H1 (cell line): Measurements from ENCODE around the gene AGPAT2. TPM values are rescaled to one million over a fixed set of nuclear protein-coding genes. Genes with fewer than 3 reads are reported as not detected.
A peak's percentile ranks its signal among the peaks of the same experiment; 100 is the strongest.

Source experiments
- CTCF ChIA-PET: fragments of 300-600 bp; sonication (Branson Sonifier 250); formaldehyde crosslinking; loops from one replicate; lab custom pipeline; 2021; ENCODE audit not compliant: partially characterized antibody; lab: Charles Lee
- POLR2A ChIA-PET: fragments of 300-600 bp; sonication (Branson Sonifier 250); formaldehyde crosslinking; loops from one replicate; lab custom pipeline; 2021; ENCODE audit warnings: inconsistent platforms; ENCODE audit not compliant: partially characterized antibody; lab: Charles Lee
- DNase-seq, 2 experiments: peaks; one replicate each; pipeline versions ENCODE4 v3.0.0 to v3.0.0-alpha.2; 2010 to 2022; ENCODE audit warnings: low spot score in 2 of 2, low read depth in 1 of 2, mixed read lengths in 1 of 2
- FAIRE-seq: peaks from 2 replicates; lab custom pipeline; 2011; peaks lifted over from hg19 to GRCh38; lab: Jason Lieb, UNC
- H2AFZ ChIP-seq: 2 replicates; pipeline ENCODE4 v1.8.1; 2012; ENCODE audit warnings: low read length, inconsistent platforms
- H2AK5ac ChIP-seq: 2 replicates; pipeline ENCODE4 v1.6.1; 2013; ENCODE audit warnings: low read depth, low read length
- H2BK120ac ChIP-seq: replicated peaks from 2 replicates; pipeline ENCODE3; 2013; ENCODE audit warnings: low read depth, low read length, inconsistent platforms
- H2BK12ac ChIP-seq: 2 replicates; pipeline ENCODE4 v1.6.1; 2013; ENCODE audit warnings: low read depth, low read length
- H2BK15ac ChIP-seq: 2 replicates; pipeline ENCODE4 v1.6.1; 2013; ENCODE audit warnings: low read length
- H2BK20ac ChIP-seq: 2 replicates; pipeline ENCODE4 v1.6.1; 2013; ENCODE audit warnings: low read length
- H2BK5ac ChIP-seq: 2 replicates; pipeline ENCODE4 v1.6.1; 2013; ENCODE audit warnings: low read depth, low read length
- H3K14ac ChIP-seq: 2 replicates; pipeline ENCODE4 v1.6.1; 2013; ENCODE audit warnings: inconsistent platforms; ENCODE audit not compliant: insufficient read length
- H3K18ac ChIP-seq: 2 replicates; pipeline ENCODE4 v1.6.1; 2013; ENCODE audit warnings: low read length; ENCODE audit errors: extremely low read depth
- H3K23ac ChIP-seq: 2 replicates; pipeline ENCODE4 v1.6.1; 2013; ENCODE audit warnings: inconsistent platforms; ENCODE audit not compliant: insufficient read length
- H3K23me2 ChIP-seq: 2 replicates; pipeline ENCODE4 v1.6.1; 2013; ENCODE audit warnings: low read depth, low read length
- H3K27ac ChIP-seq: 2 replicates; pipeline ENCODE4 v1.6.1; 2011; ENCODE audit warnings: low read depth, low read length, inconsistent platforms
- H3K27me3 ChIP-seq, 4 experiments: replicated peaks in 1 of 4; 1 replicate in 1 of 4; 2 replicates in 3 of 4; pipeline versions ENCODE4 v1.6.1 to v1.8.1; 2011 to 2013; ENCODE audit warnings: low read length in 3 of 4, mild to moderate bottlenecking in 3 of 4, inconsistent platforms in 2 of 4, mixed read lengths in 2 of 4, moderate library complexity in 1 of 4; ENCODE audit not compliant: control insufficient read depth in 3 of 4, insufficient read depth in 3 of 4; ENCODE audit errors: extremely low read depth in 1 of 4
- H3K36me3 ChIP-seq, 4 experiments: 2 replicates each; pipeline versions ENCODE4 v1.6.1 to v1.8.1; 2011 to 2013; ENCODE audit warnings: mild to moderate bottlenecking in 4 of 4, low read length in 3 of 4, moderate library complexity in 2 of 4, control low read depth in 1 of 4, inconsistent platforms in 1 of 4; ENCODE audit not compliant: insufficient read depth in 4 of 4, control insufficient read depth in 2 of 4
- H3K4ac ChIP-seq: replicated peaks from 2 replicates; pipeline ENCODE3; 2013; ENCODE audit warnings: low read length, low read depth, mixed read lengths, inconsistent platforms; ENCODE audit not compliant: insufficient read length
- H3K4me1 ChIP-seq, 4 experiments: replicated peaks in 1 of 4; 1 replicate in 1 of 4; 2 replicates in 3 of 4; pipeline versions ENCODE4 v1.6.1 to v1.8.1; 2011 to 2013; ENCODE audit warnings: low read length in 3 of 4, inconsistent platforms in 2 of 4, mixed read lengths in 1 of 4; ENCODE audit not compliant: insufficient read depth in 4 of 4, control insufficient read depth in 3 of 4
- H3K4me2 ChIP-seq, 2 experiments: 2 replicates each; pipeline versions ENCODE4 v1.6.1 to v1.8.1; 2011 to 2013; ENCODE audit warnings: low read depth in 2 of 2, low read length in 2 of 2, control low read depth in 1 of 2, inconsistent platforms in 1 of 2, mild to moderate bottlenecking in 1 of 2; ENCODE audit not compliant: insufficient read depth in 1 of 2
- H3K4me3 ChIP-seq, 4 experiments: fragments of 200-600, 300-600 bp in 1 of 4; sonication (generic), shearing (Covaris generic), sonication (Bioruptor Twin) in 1 of 4; 2 replicates each; pipeline versions ENCODE4 v1.5.1 to v1.8.1; 2011 to 2016; ENCODE audit warnings: low read length in 4 of 4, low read depth in 3 of 4, control low read depth in 2 of 4, inconsistent platforms in 2 of 4, mild to moderate bottlenecking in 2 of 4, mixed read lengths in 1 of 4, moderate library complexity in 1 of 4; ENCODE audit not compliant: insufficient read depth in 2 of 4; ENCODE audit errors: extremely low read depth in 1 of 4
- H3K56ac ChIP-seq: replicated peaks from 2 replicates; pipeline ENCODE3; 2013; ENCODE audit warnings: low read depth, mild to moderate bottlenecking, mixed read lengths, low read length, inconsistent platforms; ENCODE audit not compliant: insufficient read length
- H3K79me1 ChIP-seq: 2 replicates; pipeline ENCODE4 v1.6.1; 2013; ENCODE audit warnings: low read depth, low read length, control low read depth
- H3K79me2 ChIP-seq, 2 experiments: 2 replicates each; pipeline versions ENCODE4 v1.6.1 to v1.8.1; 2012 to 2013; ENCODE audit warnings: low read length in 2 of 2, mild to moderate bottlenecking in 2 of 2, inconsistent platforms in 1 of 2; ENCODE audit not compliant: insufficient read depth in 2 of 2, control insufficient read depth in 1 of 2
- H3K9ac ChIP-seq, 4 experiments: replicated peaks in 1 of 4; 1 replicate in 1 of 4; 2 replicates in 3 of 4; pipeline versions ENCODE4 v1.6.1 to v1.8.1; 2011 to 2013; ENCODE audit warnings: low read depth in 3 of 4, low read length in 3 of 4, control low read depth in 2 of 4, mild to moderate bottlenecking in 2 of 4, moderate library complexity in 2 of 4, inconsistent platforms in 1 of 4; ENCODE audit errors: extremely low read depth in 1 of 4
- H3K9me3 ChIP-seq, 2 experiments: 2 replicates each; pipeline versions ENCODE4 v1.6.1 to v1.8.1; 2012 to 2013; ENCODE audit warnings: mild to moderate bottlenecking in 2 of 2, moderate library complexity in 2 of 2, control low read depth in 1 of 2, inconsistent platforms in 1 of 2, low read depth in 1 of 2, low read length in 1 of 2, mixed read lengths in 1 of 2; ENCODE audit not compliant: insufficient read depth in 2 of 2
- H4K20me1 ChIP-seq, 2 experiments: replicated peaks in 1 of 2; 2 replicates each; pipeline versions ENCODE3 to v1.8.1; 2011 to 2013; ENCODE audit warnings: inconsistent platforms in 2 of 2, low read length in 2 of 2, mild to moderate bottlenecking in 1 of 2; ENCODE audit not compliant: insufficient read depth in 2 of 2, control insufficient read depth in 1 of 2
- H4K5ac ChIP-seq: 2 replicates; pipeline ENCODE4 v1.6.1; 2013; ENCODE audit warnings: low read length, low read depth, mixed read lengths, inconsistent platforms; ENCODE audit not compliant: insufficient read length
- H4K8ac ChIP-seq: 2 replicates; pipeline ENCODE4 v1.8.0; 2013; ENCODE audit warnings: mild to moderate bottlenecking, moderate library complexity, low read length, inconsistent platforms; ENCODE audit not compliant: insufficient read depth; ENCODE audit errors: extremely low read depth
- H4K91ac ChIP-seq: replicated peaks from 2 replicates; pipeline ENCODE3; 2013; ENCODE audit warnings: low read length, mixed read lengths, inconsistent platforms; ENCODE audit not compliant: insufficient read length
- ASH2L ChIP-seq: fragments of 200-600, 300-600 bp; sonication (generic); IDR thresholded peaks from one replicate; pipeline ENCODE4 v1.7.1; 2017; ENCODE audit warnings: low read length
- BACH1 ChIP-seq: IDR thresholded peaks from 2 replicates; pipeline ENCODE4 v1.6.1; 2012; ENCODE audit warnings: low read length, improper control_type of control experiment
- EZH2 ChIP-seq: fragments of 200-600 bp; sonication (generic); IDR thresholded peaks from 2 replicates; pipeline ENCODE4 v1.7.1; 2012; ENCODE audit warnings: low read depth, mild to moderate bottlenecking, moderate library complexity, low read length, inconsistent platforms; ENCODE audit not compliant: severe bottlenecking
- KDM4A ChIP-seq: IDR thresholded peaks from one replicate; pipeline ENCODE4 v1.7.1; 2012; ENCODE audit warnings: low read depth, mild to moderate bottlenecking, moderate library complexity, low read length, inconsistent platforms; ENCODE audit not compliant: severe bottlenecking
- MAFK ChIP-seq: IDR thresholded peaks from 2 replicates; pipeline ENCODE4 v1.6.1; 2012; ENCODE audit warnings: low read depth, mild to moderate bottlenecking, improper control_type of control experiment, low read length
- MAX ChIP-seq: IDR thresholded peaks from 2 replicates; pipeline ENCODE4 v1.6.1; 2012; ENCODE audit warnings: inconsistent platforms
- POLR2A ChIP-seq, 2 experiments: IDR thresholded peaks; 1 replicate in 1 of 2; 2 replicates in 1 of 2; pipeline ENCODE4 v1.6.1; 2011; ENCODE audit warnings: low read depth in 2 of 2, low read length in 2 of 2, mild to moderate bottlenecking in 2 of 2; ENCODE audit errors: control extremely low read depth in 1 of 2
- POLR2AphosphoS5 ChIP-seq: IDR thresholded peaks from 2 replicates; pipeline ENCODE4 v1.6.1; 2011; ENCODE audit warnings: low read depth, low read length
- RAD21 ChIP-seq, 2 experiments: IDR thresholded peaks in 1 of 2; conservative IDR thresholded peaks in 1 of 2; 2 replicates each; pipeline ENCODE4 v1.6.1; 2011; ENCODE audit warnings: low read depth in 2 of 2, low read length in 2 of 2, improper control_type of control experiment in 1 of 2, inconsistent platforms in 1 of 2, mild to moderate bottlenecking in 1 of 2, moderate library complexity in 1 of 2
- WGBS, 2 experiments: shearing (Covaris generic) in 1 of 2; methylation state at CpG; one replicate each; pipeline versions ENCODE4 v1.1.6 to v1.1.7; 2013 to 2015; ENCODE audit warnings: low lambda C conversion rate in 2 of 2, mixed read lengths in 2 of 2, inconsistent platforms in 1 of 2, low coverage in 1 of 2, missing lambda C conversion rate in 1 of 2; ENCODE audit not compliant: insufficient replicate concordance in 2 of 2, insufficient coverage in 1 of 2, insufficient read length in 1 of 2; ENCODE audit errors: extremely low coverage in 1 of 2, missing lambda C conversion rate in 1 of 2; 5-methylcytosine and 5-hydroxymethylcytosine counted together
- polyA plus RNA-seq, 7 experiments: library from polyadenylated mRNA; depleted of rRNA in 3 of 7; stranded (reverse) in 5 of 7; unstranded in 2 of 7; fragments of >200 nt in 5 of 7; fragments of 200-250 nt in 2 of 7; gene quantifications; 1 replicate in 5 of 7; 2 replicates in 1 of 7; 4 replicates in 1 of 7; pipeline versions ENCODE4 v1.2.1 to v1.2.3, GENCODE V29; 2011 to 2013; ENCODE audit warnings: missing spikeins in 2 of 7, mixed read lengths in 2 of 7
- total RNA-seq: library from RNA; stranded (reverse); fragmentation: NEBNext Ultra II Directional; extraction: Animal tissue kit (Norgen Biotek cat#: 25700); gene quantifications from 2 replicates; pipeline ENCODE4 v1.2.1, GENCODE V29; 2021
- TF ChIP-seq, protein P1 (sequence below): IDR thresholded peaks from 2 replicates; pipeline ENCODE4 v1.6.1; 2012; ENCODE audit warnings: low read length, inconsistent platforms

The AGPAT2 gene
- total and polyA plus RNA-seq, 2 of the 8 experiments (the other 6 are each of a cell fraction or from before 2014, with no cell fraction given) = 31.6 to 37.6 TPM

DNA sequence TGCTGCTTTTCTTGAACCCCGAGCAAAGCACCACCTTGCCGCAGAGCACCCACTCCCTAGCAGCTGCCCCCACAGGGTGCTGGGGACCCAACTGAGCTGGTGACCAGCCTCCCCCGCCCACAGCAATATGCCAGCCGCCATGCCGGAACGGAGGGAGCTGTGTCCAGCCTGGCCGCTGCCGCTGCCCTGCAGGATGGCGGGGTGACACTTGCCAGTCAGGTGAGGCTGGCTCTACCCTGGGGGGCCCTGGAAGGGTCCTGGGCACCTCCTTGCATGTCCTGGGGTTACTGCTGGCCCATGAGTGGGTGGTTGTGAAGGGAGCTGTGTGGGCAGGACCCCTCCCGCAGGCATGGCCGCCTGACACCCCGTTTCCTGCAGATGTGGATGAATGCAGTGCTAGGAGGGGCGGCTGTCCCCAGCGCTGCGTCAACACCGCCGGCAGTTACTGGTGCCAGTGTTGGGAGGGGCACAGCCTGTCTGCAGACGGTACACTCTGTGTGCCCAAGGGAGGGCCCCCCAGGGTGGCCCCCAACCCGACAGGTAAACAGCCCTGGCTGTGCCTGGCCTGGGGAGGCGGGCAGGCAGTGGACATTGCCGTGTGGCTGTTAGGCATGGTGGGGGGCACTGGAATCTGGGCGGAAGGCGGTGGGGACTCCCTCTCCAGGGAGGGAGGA lies 17.3 kb downstream of the AGPAT2 start:
- POLR2A ChIA-PET = interaction anchor here (1.3 kb wide), 1 partner anchor 12 kb away, joined by 3 read pairs; no protein-coding TSS in a partner anchor
- H4K8ac ChIP-seq = no peak overlapping the region
- H3K23ac ChIP-seq = no peak overlapping the region
- no peak overlapping the region for H2AK5ac ChIP-seq
- H3K79me2 ChIP-seq = no peaks in the 10 kb centered on the region
- no peak overlapping the region for H2BK20ac ChIP-seq
- peaks cover 0 to 9% of the 10 kb centered on the region in 2 experiments for H4K20me1 ChIP-seq
- H3K27me3 ChIP-seq = no peaks in the 10 kb centered on the region; a peak in 2 of 7 replicates
- no peak overlapping the region for H2BK120ac ChIP-seq
- no peak for FAIRE-seq
- no peak overlapping the region for H4K5ac ChIP-seq
- no peak overlapping the region for H3K14ac ChIP-seq
- no peak for TF ChIP-seq MAFK
- TF ChIP-seq ASH2L = no peak
- TF ChIP-seq MAX = no peak
- no peak for TF ChIP-seq RAD21 (IDR thresholded peaks at IDR 0.05 in 1 of 2, conservative IDR thresholded peaks at IDR 0.05 in 1 of 2; ENCODE audit: low read depth in 2 of 2, low read length in 2 of 2)
- TF ChIP-seq BACH1 = no peak
- no peak for TF ChIP-seq POLR2A (IDR thresholded peaks at IDR 0.05; ENCODE audit: control extremely low read depth in 1 of 2, low read depth in 2 of 2, low read length in 2 of 2)
- TF ChIP-seq, protein P1, sequence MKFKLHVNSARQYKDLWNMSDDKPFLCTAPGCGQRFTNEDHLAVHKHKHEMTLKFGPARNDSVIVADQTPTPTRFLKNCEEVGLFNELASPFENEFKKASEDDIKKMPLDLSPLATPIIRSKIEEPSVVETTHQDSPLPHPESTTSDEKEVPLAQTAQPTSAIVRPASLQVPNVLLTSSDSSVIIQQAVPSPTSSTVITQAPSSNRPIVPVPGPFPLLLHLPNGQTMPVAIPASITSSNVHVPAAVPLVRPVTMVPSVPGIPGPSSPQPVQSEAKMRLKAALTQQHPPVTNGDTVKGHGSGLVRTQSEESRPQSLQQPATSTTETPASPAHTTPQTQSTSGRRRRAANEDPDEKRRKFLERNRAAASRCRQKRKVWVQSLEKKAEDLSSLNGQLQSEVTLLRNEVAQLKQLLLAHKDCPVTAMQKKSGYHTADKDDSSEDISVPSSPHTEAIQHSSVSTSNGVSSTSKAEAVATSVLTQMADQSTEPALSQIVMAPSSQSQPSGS = no peak
- TF ChIP-seq EZH2 = no peak
- TF ChIP-seq KDM4A = no peak
- no peak for TF ChIP-seq POLR2AphosphoS5
- H3K4me1 ChIP-seq = peaks cover 0 to 4% (median 2%) of the 10 kb centered on the region in 4 experiments; a peak in 4 of 7 replicates
- no peak overlapping the region for H2BK15ac ChIP-seq
- WGBS, 2 experiments = 82% methylated on average over 20 of the region's 23 CpGs; no CpG with 5 or more reads in 1 of the 2 experiments
- no peak overlapping the region for H4K91ac ChIP-seq
- H3K27ac ChIP-seq = no peak overlapping the region
- no peak overlapping the region for H3K56ac ChIP-seq
- peak overlapping the region in 1 of 4 experiments; percentile 15; a peak in 2 of 7 replicates for H3K9ac ChIP-seq
- no peaks in the 10 kb centered on the region; the same call in 1 of the 2 replicates for H3K23me2 ChIP-seq
- H3K4ac ChIP-seq = no peak overlapping the region
- H2BK5ac ChIP-seq = no peak overlapping the region
- no peak for DNase-seq
- H3K4me2 ChIP-seq = no peak overlapping the region
- no peaks in the 10 kb centered on the region; a peak in 2 of 8 replicates for H3K36me3 ChIP-seq
- no peak overlapping the region for H3K4me3 ChIP-seq
- no peak overlapping the region for H2BK12ac ChIP-seq
- CTCF ChIA-PET = interaction anchor here (0.6 to 1.3 kb wide), 3 partner anchors 14 to 46 kb away, joined by 3 to 4 read pairs (median 4); no protein-coding TSS in a partner anchor
- no peaks in the 10 kb centered on the region for H3K79me1 ChIP-seq
- H3K18ac ChIP-seq = no peak overlapping the region
- no peak overlapping the region for H2AFZ ChIP-seq
- H3K9me3 ChIP-seq = no peaks in the 10 kb centered on the region
